CD14-positive monocyte (primary cell): Measurements from ENCODE around the gene FGD6. TPM values are rescaled to one million over a fixed set of nuclear protein-coding genes. Genes with fewer than 3 reads are reported as not detected.

Experiments used
- DNase-seq, 3 donors: peaks; one replicate each; pipeline ENCODE4 v3.0.0-alpha.2; 2011 to 2022
- H2AFZ ChIP-seq: 2 replicates; pipeline ENCODE4 v1.6.0; 2012; ENCODE audit warnings: mild to moderate bottlenecking, low read depth, low read length, inconsistent platforms; ENCODE audit not compliant: insufficient read depth, poor library complexity, severe bottlenecking
- H3K27ac ChIP-seq, 2 donors: 1 replicate in 1 of 2; 2 replicates in 1 of 2; pipeline ENCODE4 v1.5.1; 2012 to 2013; ENCODE audit warnings: low read length in 2 of 2, control low read depth in 1 of 2, inconsistent platforms in 1 of 2, low read depth in 1 of 2, mild to moderate bottlenecking in 1 of 2
- H3K27me3 ChIP-seq, 2 donors: one replicate each; pipeline versions ENCODE4 v1.6.0 to v1.6.1; 2011 to 2013; ENCODE audit warnings: low read length in 2 of 2; ENCODE audit not compliant: control insufficient read depth in 2 of 2, insufficient read depth in 2 of 2
- H3K36me3 ChIP-seq, 2 donors: replicated peaks in 1 of 2; 1 replicate in 1 of 2; 2 replicates in 1 of 2; pipeline versions ENCODE4 v1.5.1 to v1.6.1; 2012 to 2013; ENCODE audit warnings: low read length in 2 of 2, control low read depth in 1 of 2, inconsistent platforms in 1 of 2, mild to moderate bottlenecking in 1 of 2; ENCODE audit not compliant: insufficient read depth in 2 of 2, control insufficient read depth in 1 of 2
- H3K4me1 ChIP-seq, 2 donors: 1 replicate in 1 of 2; 2 replicates in 1 of 2; pipeline versions ENCODE4 v1.5.1 to v1.6.1; 2012 to 2013; ENCODE audit warnings: low read length in 2 of 2, control low read depth in 1 of 2, inconsistent platforms in 1 of 2, mild to moderate bottlenecking in 1 of 2, moderate library complexity in 1 of 2; ENCODE audit not compliant: insufficient read depth in 2 of 2, control insufficient read depth in 1 of 2
- H3K4me2 ChIP-seq: replicated peaks from 2 replicates; pipeline ENCODE3; 2012; ENCODE audit warnings: low read length, moderate library complexity, mild to moderate bottlenecking; ENCODE audit not compliant: poor library complexity, severe bottlenecking; ENCODE audit errors: extremely low read depth
- H3K4me3 ChIP-seq, 3 experiments: fragments of 200-600 bp in 1 of 3; sonication (generic) in 1 of 3; replicated peaks in 1 of 3; 1 replicate in 2 of 3; 2 replicates in 1 of 3; pipeline ENCODE4 v1.5.1; 2011 to 2013; ENCODE audit warnings: low read length in 3 of 3, mild to moderate bottlenecking in 3 of 3, control low read depth in 2 of 3, low read depth in 2 of 3, inconsistent platforms in 1 of 3, moderate library complexity in 1 of 3
- H3K79me2 ChIP-seq: 2 replicates; pipeline ENCODE4 v1.6.0; 2012; ENCODE audit warnings: mild to moderate bottlenecking, control low read depth, inconsistent platforms, low read length, moderate library complexity; ENCODE audit not compliant: insufficient read depth
- H3K9ac ChIP-seq: 2 replicates; pipeline ENCODE4 v1.6.0; 2017; ENCODE audit warnings: low read length, mild to moderate bottlenecking; ENCODE audit not compliant: insufficient read depth, poor library complexity, severe bottlenecking
- H3K9me3 ChIP-seq, 2 donors: replicated peaks in 1 of 2; 1 replicate in 1 of 2; 2 replicates in 1 of 2; pipeline versions ENCODE4 v1.5.1 to v1.6.1; 2012 to 2013; ENCODE audit warnings: low read length in 2 of 2, control low read depth in 1 of 2; ENCODE audit not compliant: control insufficient read depth in 1 of 2, insufficient read depth in 1 of 2
- H4K20me1 ChIP-seq: 2 replicates; pipeline ENCODE4 v1.6.0; 2012; ENCODE audit warnings: mild to moderate bottlenecking, low read length, control low read depth, moderate library complexity; ENCODE audit not compliant: insufficient read depth
- H3K27ac Mint-ChIP-seq, 7 donors: one replicate each; pipeline ENCODE4 v1.8.0; 2020; ENCODE audit warnings: mild to moderate bottlenecking in 7 of 7, mixed read lengths in 7 of 7, moderate library complexity in 6 of 7, inconsistent platforms in 2 of 7
- H3K27me3 Mint-ChIP-seq, 3 donors: one replicate each; pipeline ENCODE4 v1.8.0; 2021 to 2022; ENCODE audit warnings: low read depth in 3 of 3, mild to moderate bottlenecking in 3 of 3, mixed read lengths in 3 of 3, moderate library complexity in 3 of 3, inconsistent platforms in 1 of 3
- H3K36me3 Mint-ChIP-seq, 2 donors: one replicate each; pipeline ENCODE4 v1.8.0; 2020; ENCODE audit warnings: mixed read lengths in 2 of 2, inconsistent platforms in 1 of 2, mild to moderate bottlenecking in 1 of 2
- H3K4me1 Mint-ChIP-seq: one replicate; pipeline ENCODE4 v1.8.0; 2020; ENCODE audit warnings: mild to moderate bottlenecking, mixed read lengths
- H3K4me3 Mint-ChIP-seq, 2 donors: one replicate each; pipeline ENCODE4 v1.8.0; 2020; ENCODE audit warnings: mild to moderate bottlenecking in 2 of 2, mixed read lengths in 2 of 2, moderate library complexity in 1 of 2
- H3K9me3 Mint-ChIP-seq, 7 donors: one replicate each; pipeline ENCODE4 v1.8.0; 2020 to 2022; ENCODE audit warnings: mixed read lengths in 7 of 7, mild to moderate bottlenecking in 6 of 7, moderate library complexity in 6 of 7, inconsistent platforms in 2 of 7
- CTCF ChIP-seq: fragments of 200-600 bp; IDR thresholded peaks from one replicate; pipeline ENCODE4 v1.8.0; 2022; ENCODE audit warnings: antibody characterized with exemption, mild to moderate bottlenecking
- WGBS: methylation state at CpG from one replicate; pipeline ENCODE4 v1.1.5; 2013; ENCODE audit warnings: missing lambda C conversion rate; ENCODE audit not compliant: insufficient coverage; 5-methylcytosine and 5-hydroxymethylcytosine counted together
- intact Hi-C, 2 donors: fragments of 100-400 bp; cut with micrococcal nuclease; formaldehyde crosslinking; loops; one replicate each; pipeline versions ENCODE4 v1.15.0 to v1.15.1; 2023
- polyA plus RNA-seq, 3 donors: library from polyadenylated mRNA; depleted of rRNA in 1 of 3; unstranded in 2 of 3; stranded (reverse) in 1 of 3; fragments of 300-500 nt in 2 of 3; fragments of >200 nt in 1 of 3; fragmentation: Illumina TruSeq in 2 of 3; gene quantifications; 1 replicate in 2 of 3; 2 replicates in 1 of 3; pipeline ENCODE4 v1.2.3, GENCODE V29; 2012 to 2021

FGD6 gene
- polyA plus RNA-seq, 3 donors = 4.0 to 8.1 (median 5.3) TPM

GRCh38 chr12:95034750-95035149 is 182.5 kb downstream of the FGD6 start:
- Mint-ChIP-seq H3K27me3 (no peaks in the 10 kb centered on the region), H3K27ac (no peak overlapping the region), H3K4me3 (no peak overlapping the region), H3K36me3 (peaks cover 44 to 53% of the 10 kb centered on the region in 2 donors), H3K4me1 (peaks cover 3% of the 10 kb centered on the region), H3K9me3 (no peaks in the 10 kb centered on the region)
- Histone ChIP-seq H3K4me1 (no peaks in the 10 kb centered on the region), H3K27me3 (no peaks in the 10 kb centered on the region), H2AFZ (no peak overlapping the region), H3K79me2 (no peaks in the 10 kb centered on the region), H3K36me3 (peaks cover 59 to 92% of the 10 kb centered on the region in 2 donors), H3K4me2 (no peak overlapping the region), H4K20me1 (no peaks in the 10 kb centered on the region), H3K9ac (no peak overlapping the region), H3K9me3 (no peaks in the 10 kb centered on the region), H3K4me3 (no peak overlapping the region), H3K27ac (no peak overlapping the region)
- intact Hi-C loops = no loop called here
- no CpG with 5 or more reads among the region's 1 CpG for WGBS
- TF ChIP-seq CTCF = no peak
- no peak for DNase-seq

Other genes starting within 250 kb of the FGD6 start
- 100 to 1,000 TPM; 105 to 302 (median 286) TPM for gene NDUFA12, start 213.8 kb downstream of the FGD6 start, polyA plus RNA-seq
- gene NR2C1, start 143.8 kb downstream of the FGD6 start, polyA plus RNA-seq = 10 to 100 TPM in 1 of 3 donors, 1 to 10 TPM in 2; 2.2 to 24.7 (median 6.0) TPM
- 10 to 100 TPM; 14.6 to 20.6 (median 16.7) TPM for gene VEZT, start 340 bp upstream of the FGD6 start, polyA plus RNA-seq